Loucy (cell line): ENCODE results near the gene PARD3B.

ENCODE experiments used
- H2AFZ ChIP-seq: fragments of 200-600 bp; sonication (generic); 2 replicates; pipeline ENCODE4 v1.6.0; 2016; ENCODE audit warnings: antibody characterized with exemption, mild to moderate bottlenecking, low read length, moderate library complexity
- H3F3A ChIP-seq: fragments of 200-600 bp; 2 replicates; pipeline ENCODE4 v1.6.0; 2016; ENCODE audit warnings: antibody characterized with exemption, low read depth, mild to moderate bottlenecking
- H3K27me3 ChIP-seq: fragments of 200-600 bp; sonication (generic); 2 replicates; pipeline ENCODE4 v1.6.1; 2014; ENCODE audit warnings: low read length, mild to moderate bottlenecking; ENCODE audit not compliant: insufficient read depth, poor library complexity, severe bottlenecking
- H3K36me3 ChIP-seq: fragments of 200-600 bp; sonication (generic); 2 replicates; pipeline ENCODE4 v1.6.1; 2016; ENCODE audit warnings: low read length; ENCODE audit not compliant: insufficient read depth
- H3K4me1 ChIP-seq: fragments of 200-600 bp; sonication (generic); 2 replicates; pipeline ENCODE4 v1.5.1; 2014; ENCODE audit warnings: low read length, mild to moderate bottlenecking; ENCODE audit not compliant: insufficient read depth, poor library complexity, severe bottlenecking
- H3K4me2 ChIP-seq: fragments of 200-600 bp; sonication (generic); 2 replicates; pipeline ENCODE4 v1.6.0; 2014; ENCODE audit warnings: antibody characterized with exemption, low read length, low read depth, mild to moderate bottlenecking; ENCODE audit not compliant: poor library complexity, severe bottlenecking
- H3K4me3 ChIP-seq: fragments of 200-600 bp; sonication (generic); 2 replicates; pipeline ENCODE4 v1.5.1; 2014; ENCODE audit warnings: low read length, mild to moderate bottlenecking, mixed read lengths; ENCODE audit not compliant: poor library complexity, severe bottlenecking
- H3K79me2 ChIP-seq: fragments of 200-600 bp; sonication (generic); 2 replicates; pipeline ENCODE4 v1.6.1; 2014; ENCODE audit warnings: low read length; ENCODE audit not compliant: insufficient read depth
- H3K9ac ChIP-seq: fragments of 200-600 bp; sonication (generic); 2 replicates; pipeline ENCODE4 v1.6.0; 2014; ENCODE audit warnings: mild to moderate bottlenecking, low read depth, low read length, moderate library complexity; ENCODE audit not compliant: poor library complexity, severe bottlenecking
- H3K9me2 ChIP-seq: fragments of 200-600 bp; sonication (generic); replicated peaks from 2 replicates; pipeline ENCODE4 v1.6.1; 2016; ENCODE audit warnings: low read depth, low read length, mixed read lengths
- H3K9me3 ChIP-seq: fragments of 200-600 bp; sonication (generic); 2 replicates; pipeline ENCODE4 v1.6.1; 2014; ENCODE audit warnings: mild to moderate bottlenecking, antibody characterized with exemption, low read length, low read depth; ENCODE audit not compliant: insufficient read depth
- H4K20me1 ChIP-seq: fragments of 200-600 bp; sonication (generic); 2 replicates; pipeline ENCODE4 v1.6.0; 2014; ENCODE audit warnings: antibody characterized with exemption, low read length, mild to moderate bottlenecking; ENCODE audit not compliant: insufficient read depth, poor library complexity, severe bottlenecking
- CTCF ChIP-seq: fragments of 200-600 bp; sonication (generic); conservative IDR thresholded peaks from 2 replicates; pipeline ENCODE4 v1.5.1; 2014; ENCODE audit warnings: mild to moderate bottlenecking, antibody characterized with exemption, low read length
- EZH2phosphoT487 ChIP-seq: fragments of 200-600 bp; IDR thresholded peaks from 2 replicates; pipeline ENCODE4 v1.6.1; 2018; ENCODE audit warnings: antibody characterized with exemption, mild to moderate bottlenecking, moderate library complexity, borderline replicate concordance

PARD3B gene

GRCh38 chr2:205091411-205091810, 546.1 kb downstream of the PARD3B start:
- H3K4me3 ChIP-seq: no peak overlapping the region
- H2AFZ ChIP-seq: no peak overlapping the region
- H3K9me2 ChIP-seq: no peaks in the 10 kb centered on the region
- no peak for TF ChIP-seq EZH2phosphoT487
- no peak for TF ChIP-seq CTCF
- H3K9ac ChIP-seq: no peak overlapping the region
- H3K36me3 ChIP-seq: no peaks in the 10 kb centered on the region
- peaks cover 5% of the 10 kb centered on the region for H3K4me1 ChIP-seq
- H3K9me3 ChIP-seq: no peaks in the 10 kb centered on the region
- H3K4me2 ChIP-seq: no peak overlapping the region
- H3K27me3 ChIP-seq: no peaks in the 10 kb centered on the region
- no peaks in the 10 kb centered on the region for H3F3A ChIP-seq
- H4K20me1 ChIP-seq: no peaks in the 10 kb centered on the region
- no peaks in the 10 kb centered on the region for H3K79me2 ChIP-seq

GRCh38 chr2:205094031-205094430, 548.8 kb downstream of the PARD3B start:
- H3K9me2 ChIP-seq: no peaks in the 10 kb centered on the region
- H3F3A ChIP-seq: no peaks in the 10 kb centered on the region
- no peaks in the 10 kb centered on the region for H3K27me3 ChIP-seq
- no peaks in the 10 kb centered on the region for H3K36me3 ChIP-seq
- H3K4me3 ChIP-seq: no peak overlapping the region
- peaks cover 5% of the 10 kb centered on the region for H3K4me1 ChIP-seq
- no peaks in the 10 kb centered on the region for H3K9me3 ChIP-seq
- no peaks in the 10 kb centered on the region for H3K79me2 ChIP-seq
- no peak overlapping the region for H3K4me2 ChIP-seq
- no peaks in the 10 kb centered on the region for H4K20me1 ChIP-seq
- TF ChIP-seq CTCF (no peak), EZH2phosphoT487 (no peak)
- H3K9ac ChIP-seq: no peak overlapping the region
- H2AFZ ChIP-seq: no peak overlapping the region

GRCh38 chr2:205103699-205104098, 558.4 kb downstream of the PARD3B start:
- no peaks in the 10 kb centered on the region for H3F3A ChIP-seq
- H4K20me1 ChIP-seq: no peaks in the 10 kb centered on the region
- H3K27me3 ChIP-seq: no peaks in the 10 kb centered on the region
- no peak for TF ChIP-seq CTCF
- TF ChIP-seq EZH2phosphoT487: no peak
- H3K4me2 ChIP-seq: no peak overlapping the region
- no peaks in the 10 kb centered on the region for H3K36me3 ChIP-seq
- no peak overlapping the region for H2AFZ ChIP-seq
- H3K4me1 ChIP-seq: no peaks in the 10 kb centered on the region
- no peak overlapping the region for H3K4me3 ChIP-seq
- H3K9me3 ChIP-seq: no peaks in the 10 kb centered on the region
- no peak overlapping the region for H3K9ac ChIP-seq
- no peaks in the 10 kb centered on the region for H3K79me2 ChIP-seq
- H3K9me2 ChIP-seq: no peaks in the 10 kb centered on the region
